ENCODE measurements around the gene IL31.

The IL31 gene

DNA sequence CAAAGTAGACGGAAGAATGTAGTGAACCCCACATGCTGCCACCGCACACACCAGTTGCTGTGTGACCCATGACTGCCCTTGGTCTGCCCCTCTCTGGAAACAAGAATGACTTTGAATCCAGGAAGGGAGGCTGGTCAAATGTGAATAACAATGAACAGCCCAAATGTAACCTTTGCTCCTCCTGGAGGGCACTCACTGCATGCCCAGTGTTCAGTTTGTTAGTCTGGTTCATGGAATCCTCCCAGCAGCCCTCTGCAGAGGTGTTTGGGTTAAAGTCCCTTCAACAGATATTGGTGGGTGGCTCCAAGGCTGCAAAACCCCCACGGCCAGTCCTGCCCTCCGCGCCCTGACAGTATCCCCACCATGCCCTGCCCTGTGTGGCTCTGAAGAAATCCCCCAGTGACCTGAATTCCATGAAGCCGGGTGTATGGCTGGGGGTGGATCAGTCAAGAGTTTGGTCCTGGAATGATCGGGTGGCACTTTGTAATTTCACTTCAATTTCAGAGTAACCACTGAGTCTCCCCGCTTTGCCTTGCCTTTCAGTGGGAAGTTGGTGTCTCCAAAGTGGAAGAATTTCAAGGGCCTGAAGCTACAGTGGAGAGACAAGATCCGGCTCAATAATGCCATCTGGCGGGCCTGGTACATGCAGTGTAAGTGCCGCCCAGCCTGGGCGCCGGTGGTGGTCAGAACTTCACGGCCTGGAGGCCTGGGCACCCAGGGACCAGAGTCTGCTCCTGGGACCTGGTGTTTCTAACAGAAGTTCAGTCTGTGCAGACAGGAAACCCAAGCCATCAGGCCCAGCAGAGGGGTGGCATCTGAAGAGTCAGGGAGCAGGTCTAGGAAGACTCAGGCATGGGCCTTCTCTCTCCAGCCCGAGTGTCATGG is 47.1 kb downstream of the IL31 start:
- DNase-seq = no peak

DNA sequence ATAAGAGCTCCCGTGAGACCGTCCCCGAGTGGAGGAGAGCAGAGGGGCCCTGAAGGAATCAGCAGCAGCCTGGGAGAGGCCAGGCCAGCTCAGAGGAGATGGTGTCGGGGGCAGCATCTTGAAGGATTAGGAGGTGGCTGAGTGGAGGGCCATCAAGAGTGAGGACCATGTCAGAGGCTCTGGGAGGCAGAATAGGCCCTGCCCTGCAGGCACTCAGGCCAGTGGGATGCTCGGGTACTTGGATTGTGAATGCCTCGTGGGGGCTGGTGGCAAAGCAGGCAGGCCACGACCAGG is 47.7 kb downstream of the IL31 start:
- DNase-seq = no peak

DNA sequence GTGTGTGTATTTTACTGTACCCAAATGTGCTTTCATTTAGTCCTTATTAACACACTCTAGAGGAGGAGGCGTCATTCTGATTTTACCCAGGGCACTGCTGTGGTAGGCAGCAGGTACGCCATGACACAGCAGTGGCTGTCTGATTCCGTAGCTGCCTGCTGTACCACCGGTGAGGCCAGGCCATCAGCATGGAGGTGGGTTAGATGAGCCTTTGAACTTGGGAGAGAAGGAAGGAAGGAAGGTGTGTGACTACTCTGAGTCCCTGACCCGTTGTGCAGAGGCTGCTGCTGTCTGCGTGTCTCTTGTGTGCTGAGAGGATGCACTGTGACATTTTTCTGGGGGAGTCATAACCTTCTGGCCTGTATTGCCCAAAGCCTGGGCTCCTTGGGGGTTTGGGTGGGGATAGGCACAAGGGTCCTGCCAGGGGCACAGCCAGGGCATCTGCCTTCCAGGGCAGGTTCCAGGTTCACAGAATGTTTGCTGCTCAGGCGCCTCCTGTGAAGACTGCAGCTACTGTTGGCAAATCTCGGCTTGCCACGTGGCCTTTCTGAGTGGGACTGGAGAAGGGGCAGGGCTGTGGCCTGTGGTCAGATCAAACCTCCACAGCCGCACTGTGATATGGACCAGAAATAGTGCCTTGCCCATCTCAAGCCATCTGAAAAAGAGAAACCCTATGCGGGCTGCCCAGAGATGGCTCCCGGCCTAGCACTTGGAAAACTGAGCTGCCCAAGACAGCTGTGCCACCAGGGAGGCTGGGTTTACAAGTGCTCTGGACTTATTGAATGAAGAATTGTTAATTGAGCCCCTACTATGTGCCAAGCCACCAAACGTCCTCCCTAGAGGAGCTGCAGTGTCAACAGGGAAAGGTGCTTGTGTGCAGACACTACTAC is 48.3 kb downstream of the IL31 start:
- no peak for DNase-seq

DNA sequence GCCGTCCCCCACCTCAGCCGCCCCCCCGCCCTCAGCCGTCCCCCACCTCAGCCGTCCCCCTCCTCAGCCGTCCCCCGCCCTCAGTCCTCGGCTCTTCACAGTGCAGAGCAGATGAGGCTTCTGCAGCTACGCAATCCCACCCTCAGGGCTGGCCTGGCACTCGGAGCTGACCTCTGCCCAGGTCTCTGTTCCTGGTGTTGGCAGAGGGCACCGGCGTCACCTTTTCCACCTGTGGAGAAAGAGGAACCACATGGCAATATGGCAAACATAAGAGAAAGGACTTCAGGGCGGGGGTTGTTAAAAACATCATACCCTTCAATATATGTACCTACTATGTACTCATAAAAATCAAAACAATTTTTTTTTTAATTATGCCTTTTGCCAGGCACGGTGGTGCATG is 49.7 kb downstream of the IL31 start:
- DNase-seq = no peak

DNA sequence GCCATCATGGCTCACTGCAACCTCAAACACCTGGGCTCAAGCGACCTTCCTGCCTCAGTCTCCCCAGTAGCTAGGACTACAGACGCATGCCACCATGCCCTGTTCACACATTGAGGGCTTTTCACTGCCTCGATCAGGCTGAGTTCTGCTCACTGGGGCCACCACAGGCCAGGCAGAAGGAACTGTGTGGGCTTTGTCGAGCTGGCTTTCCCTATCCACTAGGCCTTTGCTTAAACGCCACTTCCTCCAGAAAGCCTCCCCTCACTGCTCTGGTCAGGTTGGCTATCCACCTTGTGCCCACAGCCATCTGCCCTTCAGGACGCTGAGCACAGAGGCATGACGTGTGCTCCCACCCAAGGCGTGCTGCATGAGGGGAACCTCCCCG is 50.3 kb downstream of the IL31 start:
- DNase-seq = no peak

DNA sequence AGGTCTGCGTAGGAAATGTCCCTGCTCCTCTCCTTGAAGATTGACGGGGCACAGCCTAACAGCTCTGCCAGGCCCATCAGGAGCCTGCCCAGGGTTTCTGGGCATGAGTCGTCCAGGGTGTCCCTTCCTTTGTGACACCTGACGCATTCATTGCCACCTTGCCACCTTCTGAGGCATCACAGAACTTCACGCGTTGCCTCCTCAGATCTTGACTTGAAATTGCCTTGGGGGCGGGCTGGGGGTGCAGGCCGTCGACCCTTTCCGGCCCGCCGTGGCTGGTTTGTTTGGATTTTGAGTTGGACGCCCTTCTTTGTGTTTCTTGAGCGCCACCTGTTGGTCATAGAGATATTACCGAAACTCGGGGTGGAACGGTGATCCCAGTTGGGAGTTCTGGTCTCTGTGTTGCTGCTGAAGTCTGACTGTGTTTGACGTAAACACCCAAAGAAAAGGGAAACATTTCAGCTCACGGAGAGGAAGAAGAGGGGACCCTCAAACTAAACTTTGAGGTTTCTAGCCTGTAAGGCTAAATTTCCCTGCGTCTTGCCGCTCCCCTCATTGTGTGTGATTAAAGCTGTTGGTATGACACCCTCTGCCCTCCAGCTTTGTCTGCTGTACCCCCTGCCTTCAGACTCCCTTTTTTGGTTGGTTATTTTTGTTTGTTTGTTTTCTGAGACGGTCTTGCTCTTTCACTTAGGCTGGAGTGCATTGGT is 50.8 kb downstream of the IL31 start:
- peak; percentile 21 for DNase-seq

Data from DMS153 (cell line).